ENCODE measurements around the gene TRIM66.

DNA sequence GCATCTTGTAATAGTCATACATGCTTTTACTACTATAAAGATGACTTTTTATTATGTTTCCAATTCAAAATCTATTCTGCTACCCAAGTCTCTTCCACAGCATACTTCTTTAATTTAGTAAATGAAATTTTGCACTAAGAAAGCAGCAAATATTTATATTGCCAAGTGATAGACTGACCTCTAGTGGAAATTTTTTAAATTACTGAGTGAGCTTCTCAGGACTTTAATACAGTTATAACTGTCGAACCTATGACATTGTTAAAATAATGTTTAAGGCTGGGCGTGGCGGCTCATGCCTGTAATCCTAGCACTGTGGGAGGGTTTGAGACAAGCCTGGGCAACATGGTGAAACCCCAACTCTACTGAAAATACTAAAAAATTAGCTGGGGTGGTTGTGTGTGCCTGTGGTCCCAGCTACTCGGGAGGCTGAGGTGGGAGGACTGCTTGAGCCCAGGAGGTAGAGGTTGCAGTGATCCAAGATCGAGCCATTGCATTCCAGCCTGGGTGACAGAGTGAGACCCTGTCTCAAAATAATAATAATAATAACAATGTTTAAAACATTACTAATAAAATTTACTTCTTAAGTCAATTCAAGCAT is 115.8 kb downstream of the TRIM66 start:
- no peak for TF ChIP-seq POLR2A (IDR thresholded peaks at IDR 0.05)
- TF ChIP-seq, protein P1, sequence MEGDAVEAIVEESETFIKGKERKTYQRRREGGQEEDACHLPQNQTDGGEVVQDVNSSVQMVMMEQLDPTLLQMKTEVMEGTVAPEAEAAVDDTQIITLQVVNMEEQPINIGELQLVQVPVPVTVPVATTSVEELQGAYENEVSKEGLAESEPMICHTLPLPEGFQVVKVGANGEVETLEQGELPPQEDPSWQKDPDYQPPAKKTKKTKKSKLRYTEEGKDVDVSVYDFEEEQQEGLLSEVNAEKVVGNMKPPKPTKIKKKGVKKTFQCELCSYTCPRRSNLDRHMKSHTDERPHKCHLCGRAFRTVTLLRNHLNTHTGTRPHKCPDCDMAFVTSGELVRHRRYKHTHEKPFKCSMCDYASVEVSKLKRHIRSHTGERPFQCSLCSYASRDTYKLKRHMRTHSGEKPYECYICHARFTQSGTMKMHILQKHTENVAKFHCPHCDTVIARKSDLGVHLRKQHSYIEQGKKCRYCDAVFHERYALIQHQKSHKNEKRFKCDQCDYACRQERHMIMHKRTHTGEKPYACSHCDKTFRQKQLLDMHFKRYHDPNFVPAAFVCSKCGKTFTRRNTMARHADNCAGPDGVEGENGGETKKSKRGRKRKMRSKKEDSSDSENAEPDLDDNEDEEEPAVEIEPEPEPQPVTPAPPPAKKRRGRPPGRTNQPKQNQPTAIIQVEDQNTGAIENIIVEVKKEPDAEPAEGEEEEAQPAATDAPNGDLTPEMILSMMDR (IDR thresholded peaks at IDR 0.05) = peak; percentile 41 to 68 (median 44)
